ENCODE data around the gene TRIM26. TPM values are rescaled to one million over a fixed set of nuclear protein-coding genes. Genes with fewer than 3 reads are reported as not detected.
A peak's percentile ranks its signal among the peaks of the same experiment; 100 is the strongest.

The TRIM26 gene
- total and polyA plus RNA-seq, 2 of the 13 experiments (the other 11 are each of a cell fraction or from before 2014, with no cell fraction given), result 27.1 to 38.7 TPM

- TF ChIP-seq, protein P1, sequence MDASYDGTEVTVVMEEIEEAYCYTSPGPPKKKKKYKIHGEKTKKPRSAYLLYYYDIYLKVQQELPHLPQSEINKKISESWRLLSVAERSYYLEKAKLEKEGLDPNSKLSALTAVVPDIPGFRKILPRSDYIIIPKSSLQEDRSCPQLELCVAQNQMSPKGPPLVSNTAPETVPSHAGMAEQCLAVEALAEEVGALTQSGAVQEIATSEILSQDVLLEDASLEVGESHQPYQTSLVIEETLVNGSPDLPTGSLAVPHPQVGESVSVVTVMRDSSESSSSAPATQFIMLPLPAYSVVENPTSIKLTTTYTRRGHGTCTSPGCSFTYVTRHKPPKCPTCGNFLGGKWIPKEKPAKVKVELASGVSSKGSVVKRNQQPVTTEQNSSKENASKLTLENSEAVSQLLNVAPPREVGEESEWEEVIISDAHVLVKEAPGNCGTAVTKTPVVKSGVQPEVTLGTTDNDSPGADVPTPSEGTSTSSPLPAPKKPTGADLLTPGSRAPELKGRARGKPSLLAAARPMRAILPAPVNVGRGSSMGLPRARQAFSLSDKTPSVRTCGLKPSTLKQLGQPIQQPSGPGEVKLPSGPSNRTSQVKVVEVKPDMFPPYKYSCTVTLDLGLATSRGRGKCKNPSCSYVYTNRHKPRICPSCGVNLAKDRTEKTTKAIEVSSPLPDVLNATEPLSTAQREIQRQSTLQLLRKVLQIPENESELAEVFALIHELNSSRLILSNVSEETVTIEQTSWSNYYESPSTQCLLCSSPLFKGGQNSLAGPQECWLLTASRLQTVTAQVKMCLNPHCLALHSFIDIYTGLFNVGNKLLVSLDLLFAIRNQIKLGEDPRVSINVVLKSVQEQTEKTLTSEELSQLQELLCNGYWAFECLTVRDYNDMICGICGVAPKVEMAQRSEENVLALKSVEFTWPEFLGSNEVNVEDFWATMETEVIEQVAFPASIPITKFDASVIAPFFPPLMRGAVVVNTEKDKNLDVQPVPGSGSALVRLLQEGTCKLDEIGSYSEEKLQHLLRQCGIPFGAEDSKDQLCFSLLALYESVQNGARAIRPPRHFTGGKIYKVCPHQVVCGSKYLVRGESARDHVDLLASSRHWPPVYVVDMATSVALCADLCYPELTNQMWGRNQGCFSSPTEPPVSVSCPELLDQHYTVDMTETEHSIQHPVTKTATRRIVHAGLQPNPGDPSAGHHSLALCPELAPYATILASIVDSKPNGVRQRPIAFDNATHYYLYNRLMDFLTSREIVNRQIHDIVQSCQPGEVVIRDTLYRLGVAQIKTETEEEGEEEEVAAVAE (CRISPR knock-in tag; IDR thresholded peaks at IDR 0.05; ENCODE audit: borderline replicate concordance), result 0 out of 2 replicates have a peak, but pooled peaks have one; percentile 70
- peak; percentile 79; the same call in 1 of the 2 replicates for TF ChIP-seq AHDC1 (CRISPR knock-in tag; IDR thresholded peaks at IDR 0.05; ENCODE audit: borderline replicate concordance)
- peak; percentile 81; the same call in 1 of the 2 replicates for TF ChIP-seq SNAPC2 (CRISPR knock-in tag; IDR thresholded peaks at IDR 0.05)
- TF ChIP-seq, protein P2, sequence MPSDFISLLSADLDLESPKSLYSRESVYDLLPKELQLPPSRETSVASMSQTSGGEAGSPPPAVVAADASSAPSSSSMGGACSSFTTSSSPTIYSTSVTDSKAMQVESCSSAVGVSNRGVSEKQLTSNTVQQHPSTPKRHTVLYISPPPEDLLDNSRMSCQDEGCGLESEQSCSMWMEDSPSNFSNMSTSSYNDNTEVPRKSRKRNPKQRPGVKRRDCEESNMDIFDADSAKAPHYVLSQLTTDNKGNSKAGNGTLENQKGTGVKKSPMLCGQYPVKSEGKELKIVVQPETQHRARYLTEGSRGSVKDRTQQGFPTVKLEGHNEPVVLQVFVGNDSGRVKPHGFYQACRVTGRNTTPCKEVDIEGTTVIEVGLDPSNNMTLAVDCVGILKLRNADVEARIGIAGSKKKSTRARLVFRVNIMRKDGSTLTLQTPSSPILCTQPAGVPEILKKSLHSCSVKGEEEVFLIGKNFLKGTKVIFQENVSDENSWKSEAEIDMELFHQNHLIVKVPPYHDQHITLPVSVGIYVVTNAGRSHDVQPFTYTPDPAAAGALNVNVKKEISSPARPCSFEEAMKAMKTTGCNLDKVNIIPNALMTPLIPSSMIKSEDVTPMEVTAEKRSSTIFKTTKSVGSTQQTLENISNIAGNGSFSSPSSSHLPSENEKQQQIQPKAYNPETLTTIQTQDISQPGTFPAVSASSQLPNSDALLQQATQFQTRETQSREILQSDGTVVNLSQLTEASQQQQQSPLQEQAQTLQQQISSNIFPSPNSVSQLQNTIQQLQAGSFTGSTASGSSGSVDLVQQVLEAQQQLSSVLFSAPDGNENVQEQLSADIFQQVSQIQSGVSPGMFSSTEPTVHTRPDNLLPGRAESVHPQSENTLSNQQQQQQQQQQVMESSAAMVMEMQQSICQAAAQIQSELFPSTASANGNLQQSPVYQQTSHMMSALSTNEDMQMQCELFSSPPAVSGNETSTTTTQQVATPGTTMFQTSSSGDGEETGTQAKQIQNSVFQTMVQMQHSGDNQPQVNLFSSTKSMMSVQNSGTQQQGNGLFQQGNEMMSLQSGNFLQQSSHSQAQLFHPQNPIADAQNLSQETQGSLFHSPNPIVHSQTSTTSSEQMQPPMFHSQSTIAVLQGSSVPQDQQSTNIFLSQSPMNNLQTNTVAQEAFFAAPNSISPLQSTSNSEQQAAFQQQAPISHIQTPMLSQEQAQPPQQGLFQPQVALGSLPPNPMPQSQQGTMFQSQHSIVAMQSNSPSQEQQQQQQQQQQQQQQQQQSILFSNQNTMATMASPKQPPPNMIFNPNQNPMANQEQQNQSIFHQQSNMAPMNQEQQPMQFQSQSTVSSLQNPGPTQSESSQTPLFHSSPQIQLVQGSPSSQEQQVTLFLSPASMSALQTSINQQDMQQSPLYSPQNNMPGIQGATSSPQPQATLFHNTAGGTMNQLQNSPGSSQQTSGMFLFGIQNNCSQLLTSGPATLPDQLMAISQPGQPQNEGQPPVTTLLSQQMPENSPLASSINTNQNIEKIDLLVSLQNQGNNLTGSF (CRISPR knock-in tag; IDR thresholded peaks at IDR 0.05), result no peak; the same call in none of the 2 replicates
- no peak for TF ChIP-seq ZBTB21 (CRISPR knock-in tag; IDR thresholded peaks at IDR 0.05)
- TF ChIP-seq ARNTL (CRISPR knock-in tag; IDR thresholded peaks at IDR 0.05), result peak; percentile 88
- no peak; the same call in 1 of the 2 replicates for TF ChIP-seq SRF (IDR thresholded peaks at IDR 0.05; ENCODE audit: low read depth, low read length)
- TF ChIP-seq ZBTB7A (CRISPR knock-in tag; IDR thresholded peaks at IDR 0.05), result no peak
- TF ChIP-seq RARG (CRISPR knock-in tag; IDR thresholded peaks at IDR 0.05; ENCODE audit: low read depth), result peak; percentile 90; the same call in 1 of the 2 replicates
- TF ChIP-seq MYC (CRISPR knock-in tag; IDR thresholded peaks at IDR 0.05; ENCODE audit: borderline replicate concordance), result peak; percentile 92
- no peak for TF ChIP-seq MAZ (IDR thresholded peaks at IDR 0.05; ENCODE audit: borderline replicate concordance, low read depth, low read length)
- TF ChIP-seq MAZ (CRISPR knock-in tag; IDR thresholded peaks at IDR 0.05; ENCODE audit: low read depth), result no peak; the same call in 1 of the 2 replicates
These were observed 6.2 kb downstream of the TRIM26 start (continued) for GRCh38 chr6:30206799-30207618.
